Panc1 (cell line): ENCODE data around the gene GNLY. TPM values are rescaled to one million over a fixed set of nuclear protein-coding genes. Genes with fewer than 3 reads are reported as not detected.

Source experiments
- ATAC-seq: fragments of 200-7000 bp; cut with Tn5 transposase; 2 replicates; pipeline ENCODE4 v1.9.1; 2020; ENCODE audit warnings: mild to moderate bottlenecking, moderate library complexity
- BruUV-seq: library from RNA; stranded (reverse); fragments of 400-500 nt; replicated peaks from 2 replicates; lab custom pipeline; 2021; lab: Mats Ljungman, UMichigan
- CTCF ChIA-PET: fragments of 300-600 bp; sonication (Branson Sonifier 250); formaldehyde crosslinking; loops from one replicate; lab custom pipeline; 2022; ENCODE audit warnings: antibody characterized with exemption; lab: Charles Lee
- POLR2A ChIA-PET: fragments of 300-600 bp; sonication (Branson Sonifier 250); formaldehyde crosslinking; loops from one replicate; lab custom pipeline; 2022; ENCODE audit warnings: antibody characterized with exemption; lab: Charles Lee
- DNase-seq: peaks from one replicate; pipeline ENCODE4 v3.0.0-alpha.2; 2010; ENCODE audit warnings: low read depth, low spot score
- H3K27ac ChIP-seq: 2 replicates; pipeline ENCODE4 v1.5.1; 2011; ENCODE audit warnings: mild to moderate bottlenecking, low read length, inconsistent platforms
- H3K27me3 ChIP-seq: fragments of 200-500 bp; sonication (Bioruptor generic); 2 replicates; pipeline ENCODE4 v1.6.0; 2014; ENCODE audit warnings: low read length, inconsistent platforms; ENCODE audit not compliant: control insufficient read depth, insufficient read depth
- H3K36me3 ChIP-seq: fragments of 200-500 bp; sonication (Bioruptor generic); 2 replicates; pipeline ENCODE4 v1.5.1; 2014; ENCODE audit warnings: inconsistent platforms, mild to moderate bottlenecking, low read length, moderate library complexity; ENCODE audit not compliant: control insufficient read depth, insufficient read depth
- H3K4me1 ChIP-seq: 2 replicates; pipeline ENCODE4 v1.5.1; 2011; ENCODE audit warnings: inconsistent platforms, mild to moderate bottlenecking, low read length, moderate library complexity; ENCODE audit not compliant: control insufficient read depth, insufficient read depth
- H3K4me3 ChIP-seq, 2 experiments: 2 replicates each; pipeline ENCODE4 v1.5.1; 2011 to 2012; ENCODE audit warnings: low read depth in 2 of 2, low read length in 2 of 2, mild to moderate bottlenecking in 2 of 2, inconsistent platforms in 1 of 2, moderate library complexity in 1 of 2
- H3K9me3 ChIP-seq: fragments of 200-500 bp; sonication (Bioruptor generic); 2 replicates; pipeline ENCODE4 v1.5.1; 2014; ENCODE audit warnings: low read depth, mild to moderate bottlenecking, inconsistent platforms, low read length, moderate library complexity; ENCODE audit not compliant: control insufficient read depth, insufficient read depth
- POLR2AphosphoS5 ChIP-seq: IDR thresholded peaks from 2 replicates; pipeline ENCODE4 v1.6.1; 2012; ENCODE audit warnings: mild to moderate bottlenecking, low read depth, low read length, moderate library complexity
- SIN3A ChIP-seq: IDR thresholded peaks from 2 replicates; pipeline ENCODE4 v1.6.1; 2012; ENCODE audit warnings: low read depth, mild to moderate bottlenecking, low read length, moderate library complexity, borderline replicate concordance; ENCODE audit not compliant: insufficient read depth
- TCF7L2 ChIP-seq: IDR thresholded peaks from 2 replicates; pipeline ENCODE4 v1.6.1; 2011; ENCODE audit warnings: mild to moderate bottlenecking, low read depth, low read length, inconsistent platforms
- in situ Hi-C: cut with HindIII; loops from 2 replicates; pipeline ENCODE4 v1.10.0; 2016; ENCODE audit warnings: low sequenced_read_pairs, low pct_unique_long_range_greater_than_20kb
- intact Hi-C: fragments of 100-400 bp; cut with micrococcal nuclease; formaldehyde crosslinking; loops from one replicate; pipeline ENCODE4 v1.10.0; 2022; ENCODE audit not compliant: unreplicated experiment
- total RNA-seq: library from RNA; stranded (reverse); gene quantifications from one replicate; pipeline ENCODE4 v1.2.1, GENCODE V29; 2021; ENCODE audit not compliant: unreplicated experiment
- TF ChIP-seq, protein P1 (sequence below): fragments of 450-650 bp; IDR thresholded peaks from 2 replicates; pipeline ENCODE4 v1.5.1; 2017; ENCODE audit warnings: mild to moderate bottlenecking
- TF ChIP-seq, protein P2 (sequence below), 2 experiments: IDR thresholded peaks; 2 replicates each; pipeline ENCODE4 v1.6.1; 2011 to 2012; ENCODE audit warnings: low read depth in 2 of 2, control low read depth in 1 of 2, low read length in 1 of 2, mild to moderate bottlenecking in 1 of 2, moderate library complexity in 1 of 2; ENCODE audit not compliant: insufficient read depth in 1 of 2

The GNLY gene
- total RNA-seq, 1 experiment from 2014 or later = not detected

DNA sequence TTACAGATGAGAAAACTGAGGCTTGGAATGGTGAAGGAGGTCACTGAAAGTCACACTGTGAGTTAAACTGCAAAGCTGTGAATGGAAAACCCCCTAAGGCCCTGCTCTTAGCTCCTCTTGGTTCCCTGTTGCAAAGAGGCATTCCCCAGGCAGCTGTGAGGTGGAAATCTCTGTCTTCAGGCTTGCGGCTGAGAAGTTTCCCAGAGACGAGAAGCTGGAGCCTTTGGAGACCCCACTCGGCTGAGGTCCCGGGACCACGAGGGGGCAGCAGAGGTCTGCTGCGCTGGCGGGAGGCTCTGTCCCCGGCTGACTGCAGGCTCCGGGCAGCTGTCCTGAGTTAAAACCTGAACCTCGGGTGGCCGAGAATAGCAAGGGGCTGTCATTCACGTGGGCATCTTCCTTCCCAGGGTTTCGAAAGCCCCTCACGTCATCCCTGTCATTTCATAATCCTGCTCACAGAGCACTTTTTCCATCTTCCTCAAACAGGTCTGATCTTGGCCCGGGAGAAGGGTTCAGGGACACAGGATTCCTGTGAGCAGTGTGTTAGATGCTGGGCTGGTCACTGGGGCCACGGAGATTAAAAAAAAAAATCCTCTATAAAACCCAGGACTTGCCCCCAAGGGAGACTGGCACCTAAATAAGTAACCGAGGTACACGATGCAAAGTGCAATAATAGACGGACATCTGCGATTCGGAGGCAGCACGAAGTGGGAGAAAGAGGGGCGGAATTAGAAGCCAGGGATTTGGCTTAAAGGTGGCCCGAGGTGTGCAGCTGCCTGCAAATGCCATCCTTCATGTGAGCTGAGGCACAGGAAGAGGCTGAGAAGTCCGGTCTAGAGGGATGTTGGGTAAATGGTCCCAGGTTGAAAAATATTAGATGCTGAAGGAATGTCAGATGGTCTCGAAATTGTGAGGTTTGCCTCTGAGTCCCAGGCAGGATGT, 35.0 kb downstream of the GNLY start:
- TF ChIP-seq TCF7L2 (no peak), POLR2AphosphoS5 (no peak), SIN3A (no peak)
- TF ChIP-seq, protein P1, sequence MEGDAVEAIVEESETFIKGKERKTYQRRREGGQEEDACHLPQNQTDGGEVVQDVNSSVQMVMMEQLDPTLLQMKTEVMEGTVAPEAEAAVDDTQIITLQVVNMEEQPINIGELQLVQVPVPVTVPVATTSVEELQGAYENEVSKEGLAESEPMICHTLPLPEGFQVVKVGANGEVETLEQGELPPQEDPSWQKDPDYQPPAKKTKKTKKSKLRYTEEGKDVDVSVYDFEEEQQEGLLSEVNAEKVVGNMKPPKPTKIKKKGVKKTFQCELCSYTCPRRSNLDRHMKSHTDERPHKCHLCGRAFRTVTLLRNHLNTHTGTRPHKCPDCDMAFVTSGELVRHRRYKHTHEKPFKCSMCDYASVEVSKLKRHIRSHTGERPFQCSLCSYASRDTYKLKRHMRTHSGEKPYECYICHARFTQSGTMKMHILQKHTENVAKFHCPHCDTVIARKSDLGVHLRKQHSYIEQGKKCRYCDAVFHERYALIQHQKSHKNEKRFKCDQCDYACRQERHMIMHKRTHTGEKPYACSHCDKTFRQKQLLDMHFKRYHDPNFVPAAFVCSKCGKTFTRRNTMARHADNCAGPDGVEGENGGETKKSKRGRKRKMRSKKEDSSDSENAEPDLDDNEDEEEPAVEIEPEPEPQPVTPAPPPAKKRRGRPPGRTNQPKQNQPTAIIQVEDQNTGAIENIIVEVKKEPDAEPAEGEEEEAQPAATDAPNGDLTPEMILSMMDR = peak; percentile 99
- TF ChIP-seq, protein P2, sequence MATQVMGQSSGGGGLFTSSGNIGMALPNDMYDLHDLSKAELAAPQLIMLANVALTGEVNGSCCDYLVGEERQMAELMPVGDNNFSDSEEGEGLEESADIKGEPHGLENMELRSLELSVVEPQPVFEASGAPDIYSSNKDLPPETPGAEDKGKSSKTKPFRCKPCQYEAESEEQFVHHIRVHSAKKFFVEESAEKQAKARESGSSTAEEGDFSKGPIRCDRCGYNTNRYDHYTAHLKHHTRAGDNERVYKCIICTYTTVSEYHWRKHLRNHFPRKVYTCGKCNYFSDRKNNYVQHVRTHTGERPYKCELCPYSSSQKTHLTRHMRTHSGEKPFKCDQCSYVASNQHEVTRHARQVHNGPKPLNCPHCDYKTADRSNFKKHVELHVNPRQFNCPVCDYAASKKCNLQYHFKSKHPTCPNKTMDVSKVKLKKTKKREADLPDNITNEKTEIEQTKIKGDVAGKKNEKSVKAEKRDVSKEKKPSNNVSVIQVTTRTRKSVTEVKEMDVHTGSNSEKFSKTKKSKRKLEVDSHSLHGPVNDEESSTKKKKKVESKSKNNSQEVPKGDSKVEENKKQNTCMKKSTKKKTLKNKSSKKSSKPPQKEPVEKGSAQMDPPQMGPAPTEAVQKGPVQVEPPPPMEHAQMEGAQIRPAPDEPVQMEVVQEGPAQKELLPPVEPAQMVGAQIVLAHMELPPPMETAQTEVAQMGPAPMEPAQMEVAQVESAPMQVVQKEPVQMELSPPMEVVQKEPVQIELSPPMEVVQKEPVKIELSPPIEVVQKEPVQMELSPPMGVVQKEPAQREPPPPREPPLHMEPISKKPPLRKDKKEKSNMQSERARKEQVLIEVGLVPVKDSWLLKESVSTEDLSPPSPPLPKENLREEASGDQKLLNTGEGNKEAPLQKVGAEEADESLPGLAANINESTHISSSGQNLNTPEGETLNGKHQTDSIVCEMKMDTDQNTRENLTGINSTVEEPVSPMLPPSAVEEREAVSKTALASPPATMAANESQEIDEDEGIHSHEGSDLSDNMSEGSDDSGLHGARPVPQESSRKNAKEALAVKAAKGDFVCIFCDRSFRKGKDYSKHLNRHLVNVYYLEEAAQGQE (IDR thresholded peaks at IDR 0.05; ENCODE audit: insufficient read depth in 1 of 2, low read depth in 2 of 2, low read length in 1 of 2) = no peak
- Histone ChIP-seq H3K9me3 (no peaks in the 10 kb centered on the region), H3K27me3 (no peaks in the 10 kb centered on the region), H3K4me1 (peaks cover 12% of the 10 kb centered on the region), H3K27ac (no peak overlapping the region), H3K4me3 (no peak overlapping the region), H3K36me3 (no peaks in the 10 kb centered on the region)
- intact Hi-C loops = loop anchor here (1.0 kb wide), 1 partner anchor 85 kb away; no protein-coding TSS in a partner anchor
- ChIA-PET POLR2A (no interaction called here), CTCF (interaction anchor here (0.6 to 2.2 kb wide), 12 partner anchors 10 to 327 kb away, joined by 3 to 18 read pairs (median 4); no protein-coding TSS in a partner anchor)
- ATAC-seq = peak; percentile 99
- no TSS peak for BruUV-seq
- in situ Hi-C loops = no loop called here
- DNase-seq = no peak

DNA sequence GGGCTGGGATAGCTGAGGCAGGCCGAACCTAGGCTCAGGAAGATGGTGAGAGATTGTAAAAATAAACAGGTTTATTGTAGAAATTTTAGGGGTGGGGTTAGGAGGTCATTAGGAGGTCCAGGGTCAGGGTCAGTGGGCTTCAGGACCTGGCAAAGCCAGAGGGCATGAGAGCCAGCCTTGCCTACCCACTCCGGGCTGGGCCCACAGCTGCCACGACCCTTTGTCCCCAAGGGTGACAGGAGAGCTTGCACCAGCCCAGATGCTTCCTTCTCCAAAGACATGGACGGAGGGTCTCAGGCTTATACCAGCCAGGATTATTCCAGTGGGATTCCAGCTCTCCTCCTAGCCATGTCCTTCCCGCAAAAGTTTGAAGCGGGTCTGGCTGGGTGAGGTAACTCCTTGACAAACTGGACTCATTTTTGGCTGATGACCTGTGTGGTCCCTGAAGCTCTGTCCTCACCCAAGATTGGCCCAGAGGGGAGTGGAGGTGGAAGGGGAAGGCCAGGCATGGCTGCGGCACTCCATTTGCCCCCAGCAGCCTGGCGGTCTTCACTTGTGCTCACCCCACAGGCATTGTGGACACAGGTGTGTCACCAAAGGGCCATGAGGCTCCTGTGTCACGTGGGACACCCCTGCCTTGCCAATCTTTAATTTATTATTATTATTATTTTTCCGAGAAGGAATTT, 35.8 kb downstream of the GNLY start:
- Histone ChIP-seq H3K36me3 (no peaks in the 10 kb centered on the region), H3K9me3 (no peaks in the 10 kb centered on the region), H3K27me3 (no peaks in the 10 kb centered on the region), H3K4me1 (peaks cover 12% of the 10 kb centered on the region), H3K27ac (no peak overlapping the region), H3K4me3 (no peak overlapping the region)
- intact Hi-C loops (loop anchor here (1.0 kb wide), 1 partner anchor 84 kb away; no protein-coding TSS in a partner anchor), in situ Hi-C loops (no loop called here)
- DNase-seq (no peak), ATAC-seq (no peak)
- TF ChIP-seq POLR2AphosphoS5 (no peak), TCF7L2 (no peak)
- ChIA-PET POLR2A (no interaction called here), CTCF (interaction anchor here (2.2 kb wide), 1 partner anchor 84 kb away, joined by 18 read pairs; no protein-coding TSS in a partner anchor)
- no TSS peak for BruUV-seq
